ENCODE data around the gene C2orf74.

Gene C2orf74

GRCh38 chr2:61134141-61134540, 27.8 kb upstream of the C2orf74 start:
- Histone ChIP-seq H3K9me2 (replicated peaks; ENCODE audit: insufficient read depth, low read length) (no peaks in the 10 kb centered on the region), H3K27ac (ENCODE audit: low read depth, low read length) (no peak overlapping the region), H4K20me1 (ENCODE audit: low read depth, low read length) (no peaks in the 10 kb centered on the region), H3K9ac (ENCODE audit: low read length) (no peak overlapping the region), H3K27me3 (ENCODE audit: low read length) (no peaks in the 10 kb centered on the region), H3K79me2 (ENCODE audit: insufficient read depth, low read length) (no peaks in the 10 kb centered on the region), H3K4me3 (ENCODE audit: insufficient read depth, low read length, poor library complexity, severe bottlenecking) (no peak overlapping the region), H3K9me3 (ENCODE audit: insufficient read depth, low read length) (no peaks in the 10 kb centered on the region), H3F3A (ENCODE audit: insufficient read depth) (0 out of 2 replicates have a peak, but pooled peaks cover 3% of the 10 kb centered on the region), H3K36me3 (ENCODE audit: low read length) (no peaks in the 10 kb centered on the region), H3K4me2 (ENCODE audit: low read depth, low read length, poor library complexity, severe bottlenecking) (no peak overlapping the region), H2AFZ (ENCODE audit: low read depth, low read length, severe bottlenecking) (no peak overlapping the region)
- TF ChIP-seq, protein P1, sequence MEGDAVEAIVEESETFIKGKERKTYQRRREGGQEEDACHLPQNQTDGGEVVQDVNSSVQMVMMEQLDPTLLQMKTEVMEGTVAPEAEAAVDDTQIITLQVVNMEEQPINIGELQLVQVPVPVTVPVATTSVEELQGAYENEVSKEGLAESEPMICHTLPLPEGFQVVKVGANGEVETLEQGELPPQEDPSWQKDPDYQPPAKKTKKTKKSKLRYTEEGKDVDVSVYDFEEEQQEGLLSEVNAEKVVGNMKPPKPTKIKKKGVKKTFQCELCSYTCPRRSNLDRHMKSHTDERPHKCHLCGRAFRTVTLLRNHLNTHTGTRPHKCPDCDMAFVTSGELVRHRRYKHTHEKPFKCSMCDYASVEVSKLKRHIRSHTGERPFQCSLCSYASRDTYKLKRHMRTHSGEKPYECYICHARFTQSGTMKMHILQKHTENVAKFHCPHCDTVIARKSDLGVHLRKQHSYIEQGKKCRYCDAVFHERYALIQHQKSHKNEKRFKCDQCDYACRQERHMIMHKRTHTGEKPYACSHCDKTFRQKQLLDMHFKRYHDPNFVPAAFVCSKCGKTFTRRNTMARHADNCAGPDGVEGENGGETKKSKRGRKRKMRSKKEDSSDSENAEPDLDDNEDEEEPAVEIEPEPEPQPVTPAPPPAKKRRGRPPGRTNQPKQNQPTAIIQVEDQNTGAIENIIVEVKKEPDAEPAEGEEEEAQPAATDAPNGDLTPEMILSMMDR (IDR thresholded peaks at IDR 0.05; ENCODE audit: insufficient read depth, low read length, poor library complexity, severe bottlenecking) = no peak
- no peak for TF ChIP-seq EZH2phosphoT487 (conservative IDR thresholded peaks at IDR 0.05; ENCODE audit: low read length)

GRCh38 chr2:61135510-61135909, 26.5 kb upstream of the C2orf74 start:
- Histone ChIP-seq H4K20me1 (ENCODE audit: low read depth, low read length) (no peaks in the 10 kb centered on the region), H3K27ac (ENCODE audit: low read depth, low read length) (no peak overlapping the region), H2AFZ (ENCODE audit: low read depth, low read length, severe bottlenecking) (no peak overlapping the region), H3K9ac (ENCODE audit: low read length) (no peak overlapping the region), H3K4me3 (ENCODE audit: insufficient read depth, low read length, poor library complexity, severe bottlenecking) (no peak overlapping the region), H3K27me3 (ENCODE audit: low read length) (no peaks in the 10 kb centered on the region), H3K36me3 (ENCODE audit: low read length) (no peaks in the 10 kb centered on the region), H3F3A (ENCODE audit: insufficient read depth) (no peaks in the 10 kb centered on the region), H3K79me2 (ENCODE audit: insufficient read depth, low read length) (no peaks in the 10 kb centered on the region), H3K4me2 (ENCODE audit: low read depth, low read length, poor library complexity, severe bottlenecking) (no peak overlapping the region), H3K9me3 (ENCODE audit: insufficient read depth, low read length) (no peaks in the 10 kb centered on the region), H3K9me2 (replicated peaks; ENCODE audit: insufficient read depth, low read length) (no peaks in the 10 kb centered on the region)
- TF ChIP-seq EZH2phosphoT487 (conservative IDR thresholded peaks at IDR 0.05; ENCODE audit: low read length) = no peak
- TF ChIP-seq, protein P1 (IDR thresholded peaks at IDR 0.05; ENCODE audit: insufficient read depth, low read length, poor library complexity, severe bottlenecking) = peak; percentile 21

GRCh38 chr2:61138859-61139258, 23.1 kb upstream of the C2orf74 start:
- Histone ChIP-seq H3K79me2 (ENCODE audit: insufficient read depth, low read length) (no peaks in the 10 kb centered on the region), H3K4me3 (ENCODE audit: insufficient read depth, low read length, poor library complexity, severe bottlenecking) (no peak overlapping the region), H3K27ac (ENCODE audit: low read depth, low read length) (no peak overlapping the region), H3K9ac (ENCODE audit: low read length) (no peak overlapping the region), H3K9me2 (replicated peaks; ENCODE audit: insufficient read depth, low read length) (no peaks in the 10 kb centered on the region), H4K20me1 (ENCODE audit: low read depth, low read length) (no peaks in the 10 kb centered on the region), H3K9me3 (ENCODE audit: insufficient read depth, low read length) (no peaks in the 10 kb centered on the region), H2AFZ (ENCODE audit: low read depth, low read length, severe bottlenecking) (no peak overlapping the region), H3K36me3 (ENCODE audit: low read length) (no peaks in the 10 kb centered on the region), H3F3A (ENCODE audit: insufficient read depth) (peaks cover 12% of the 10 kb centered on the region; the same call in 1 of the 2 replicates), H3K4me2 (ENCODE audit: low read depth, low read length, poor library complexity, severe bottlenecking) (no peak overlapping the region), H3K27me3 (ENCODE audit: low read length) (no peaks in the 10 kb centered on the region)
- TF ChIP-seq, protein P1 (IDR thresholded peaks at IDR 0.05; ENCODE audit: insufficient read depth, low read length, poor library complexity, severe bottlenecking) = no peak
- no peak for TF ChIP-seq EZH2phosphoT487 (conservative IDR thresholded peaks at IDR 0.05; ENCODE audit: low read length)

All from SU-DHL-6 (cell line).